ENCODE measurements around the gene B4GALT4. TPM values are rescaled to one million over a fixed set of nuclear protein-coding genes. Genes with fewer than 3 reads are reported as not detected.

The B4GALT4 gene, protein sequence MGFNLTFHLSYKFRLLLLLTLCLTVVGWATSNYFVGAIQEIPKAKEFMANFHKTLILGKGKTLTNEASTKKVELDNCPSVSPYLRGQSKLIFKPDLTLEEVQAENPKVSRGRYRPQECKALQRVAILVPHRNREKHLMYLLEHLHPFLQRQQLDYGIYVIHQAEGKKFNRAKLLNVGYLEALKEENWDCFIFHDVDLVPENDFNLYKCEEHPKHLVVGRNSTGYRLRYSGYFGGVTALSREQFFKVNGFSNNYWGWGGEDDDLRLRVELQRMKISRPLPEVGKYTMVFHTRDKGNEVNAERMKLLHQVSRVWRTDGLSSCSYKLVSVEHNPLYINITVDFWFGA
- total RNA-seq = 14.4 and 20.8 TPM in 2 replicates

DNA sequence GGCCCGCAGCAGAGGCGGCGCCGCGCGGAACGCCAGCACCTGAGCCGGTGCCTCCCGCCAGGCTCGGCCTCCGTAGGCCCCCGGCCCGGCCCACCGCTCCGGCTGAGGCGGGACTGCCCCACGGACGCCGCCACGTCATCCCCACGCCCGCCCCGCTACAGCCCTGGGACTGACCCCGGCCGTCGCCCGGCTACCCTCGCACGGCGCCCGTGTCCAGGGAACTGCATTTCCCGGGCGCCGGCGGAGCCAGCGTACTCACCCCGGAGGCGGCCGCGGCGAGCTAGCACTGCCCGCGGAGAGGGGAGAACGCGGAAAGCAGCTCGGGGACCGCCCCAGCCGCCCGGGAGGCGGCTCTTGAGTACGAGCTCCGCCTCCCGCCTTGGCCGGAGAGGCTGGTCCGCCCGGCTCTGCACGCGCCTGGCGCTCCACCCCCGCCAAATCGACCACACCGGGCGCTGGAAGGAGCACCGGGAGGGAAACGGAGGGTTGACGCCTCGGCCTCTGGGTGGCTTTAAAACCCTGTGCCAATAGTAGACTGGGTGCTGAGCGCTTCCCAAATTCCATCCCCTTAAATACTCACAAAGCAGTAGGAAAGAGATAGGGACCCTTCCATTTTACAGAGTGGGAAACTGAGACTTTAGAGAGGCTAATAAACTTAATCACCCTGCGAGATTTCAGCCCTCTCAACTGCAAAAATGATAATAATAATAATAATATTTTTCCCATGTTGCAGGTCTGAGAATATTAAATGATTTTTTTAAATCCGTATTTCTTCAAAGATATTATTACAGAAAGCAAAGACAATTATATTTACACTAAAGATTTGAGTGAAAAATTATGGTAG lies at the start of gene B4GALT4:
Gene B4GALT4 (minus strand): TSS at position 288 of the 844 bp plus-strand sequence. CDS start 10,779 bp downstream, outside the sequence.

GRCh38 chr3:119173325-119173724 lies 67.4 kb downstream of the B4GALT4 start, which contains the start of gene UPK1B:
Gene UPK1B, plus strand, starts transcription at chr3:119173598. Its CDS starts 13,144 bp downstream, at chr3:119186742.

Other genes starting within 250 kb of the B4GALT4 start
- not detected in 2 replicates for gene IGSF11, start 206.0 kb downstream of the B4GALT4 start, total RNA-seq
- not detected in 2 replicates for gene TEX55, start 94.7 kb downstream of the B4GALT4 start, total RNA-seq
- not detected in 2 replicates for gene UPK1B, start 67.3 kb downstream of the B4GALT4 start, total RNA-seq
- gene ARHGAP31, start 53.5 kb upstream of the B4GALT4 start, total RNA-seq = 7.0 and 7.8 TPM in 2 replicates
- 40.8 and 41.6 TPM in 2 replicates for gene TMEM39A, start 222.7 kb upstream of the B4GALT4 start, total RNA-seq
- gene POGLUT1, start 228.1 kb upstream of the B4GALT4 start, total RNA-seq = 13.1 and 13.6 TPM in 2 replicates

Measured in cardiac ventricle fibroblast (primary cell).